ENCODE measurements around the gene RAB25.

Gene RAB25

GRCh38 chr1:156054500-156055280 is 6.3 kb upstream of the RAB25 start, which contains the start of gene LAMTOR2:
LAMTOR2 (plus strand) TSS chr1:156054782; CDS start chr1:156054890, 108 bp downstream.
- H3K4me3 ChIP-seq (ENCODE audit: control insufficient read depth, low read depth, low read length), result peak within 1 kb of the TSS; percentile 96
- peak; percentile 94 for DNase-seq (ENCODE audit: low read depth)
- no peak for TF ChIP-seq CTCF (conservative IDR thresholded peaks at IDR 0.05; ENCODE audit: control insufficient read depth, insufficient read depth, low read depth, low read length)

- peak overlapping the region; percentile 96 for H3K4me3 ChIP-seq (ENCODE audit: control insufficient read depth, low read depth, low read length)
- DNase-seq (ENCODE audit: low read depth), result no peak
- TF ChIP-seq CTCF (conservative IDR thresholded peaks at IDR 0.05; ENCODE audit: control insufficient read depth, insufficient read depth, low read depth, low read length), result no peak
Observed at GRCh38 chr1:156055281-156056048, 5.5 kb upstream of the RAB25 start.

GRCh38 chr1:156056326-156056849 is 4.6 kb upstream of the RAB25 start:
- no peak for DNase-seq (ENCODE audit: low read depth)
- TF ChIP-seq CTCF (conservative IDR thresholded peaks at IDR 0.05; ENCODE audit: control insufficient read depth, insufficient read depth, low read depth, low read length), result no peak
- H3K4me3 ChIP-seq (ENCODE audit: control insufficient read depth, low read depth, low read length), result no peak overlapping the region

- no peak overlapping the region for H3K4me3 ChIP-seq (ENCODE audit: control insufficient read depth, low read depth, low read length)
- TF ChIP-seq CTCF (conservative IDR thresholded peaks at IDR 0.05; ENCODE audit: control insufficient read depth, insufficient read depth, low read depth, low read length), result no peak
- DNase-seq (ENCODE audit: low read depth), result no peak
Observed at GRCh38 chr1:156062189-156062588, 1.2 kb downstream of the RAB25 start.

- TF ChIP-seq CTCF (conservative IDR thresholded peaks at IDR 0.05; ENCODE audit: control insufficient read depth, insufficient read depth, low read depth, low read length), result no peak
- no peak overlapping the region for H3K4me3 ChIP-seq (ENCODE audit: control insufficient read depth, low read depth, low read length)
- peak; percentile 25 for DNase-seq (ENCODE audit: low read depth)
Observed at GRCh38 chr1:156063997-156064285, 3.0 kb downstream of the RAB25 start.

GRCh38 chr1:156064615-156065014 is 3.7 kb downstream of the RAB25 start:
- H3K4me3 ChIP-seq (ENCODE audit: control insufficient read depth, low read depth, low read length), result no peak overlapping the region
- DNase-seq (ENCODE audit: low read depth), result no peak
- no peak for TF ChIP-seq CTCF (conservative IDR thresholded peaks at IDR 0.05; ENCODE audit: control insufficient read depth, insufficient read depth, low read depth, low read length)
